Fibroblast of lung (primary cell): ENCODE data around the gene AMOTL2.

Experiments
- EZH2 ChIP-seq: IDR thresholded peaks from 2 replicates; pipeline ENCODE4 v1.5.1; 2012; ENCODE audit warnings: low read length, control low read depth, mild to moderate bottlenecking; ENCODE audit errors: missing control alignments
- TF ChIP-seq, protein P1 (sequence below), 2 donors: IDR thresholded peaks in 1 of 2; conservative IDR thresholded peaks in 1 of 2; 1 replicate in 1 of 2; 2 replicates in 1 of 2; pipeline ENCODE4 v1.5.1; 2011 to 2012; ENCODE audit warnings: low read length in 2 of 2, control low read depth in 1 of 2, inconsistent platforms in 1 of 2, low read depth in 1 of 2, mild to moderate bottlenecking in 1 of 2

- TF ChIP-seq, protein P1, sequence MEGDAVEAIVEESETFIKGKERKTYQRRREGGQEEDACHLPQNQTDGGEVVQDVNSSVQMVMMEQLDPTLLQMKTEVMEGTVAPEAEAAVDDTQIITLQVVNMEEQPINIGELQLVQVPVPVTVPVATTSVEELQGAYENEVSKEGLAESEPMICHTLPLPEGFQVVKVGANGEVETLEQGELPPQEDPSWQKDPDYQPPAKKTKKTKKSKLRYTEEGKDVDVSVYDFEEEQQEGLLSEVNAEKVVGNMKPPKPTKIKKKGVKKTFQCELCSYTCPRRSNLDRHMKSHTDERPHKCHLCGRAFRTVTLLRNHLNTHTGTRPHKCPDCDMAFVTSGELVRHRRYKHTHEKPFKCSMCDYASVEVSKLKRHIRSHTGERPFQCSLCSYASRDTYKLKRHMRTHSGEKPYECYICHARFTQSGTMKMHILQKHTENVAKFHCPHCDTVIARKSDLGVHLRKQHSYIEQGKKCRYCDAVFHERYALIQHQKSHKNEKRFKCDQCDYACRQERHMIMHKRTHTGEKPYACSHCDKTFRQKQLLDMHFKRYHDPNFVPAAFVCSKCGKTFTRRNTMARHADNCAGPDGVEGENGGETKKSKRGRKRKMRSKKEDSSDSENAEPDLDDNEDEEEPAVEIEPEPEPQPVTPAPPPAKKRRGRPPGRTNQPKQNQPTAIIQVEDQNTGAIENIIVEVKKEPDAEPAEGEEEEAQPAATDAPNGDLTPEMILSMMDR (conservative IDR thresholded peaks at IDR 0.05 in 1 of 2, IDR thresholded peaks at IDR 0.05 in 1 of 2; ENCODE audit: low read depth in 1 of 2, low read length in 2 of 2): no peak
- TF ChIP-seq EZH2: no peak
These were observed 18.8 kb upstream of the AMOTL2 start for GRCh38 chr3:134393074-134393473.
